Skeletal muscle satellite cell (primary cell): ENCODE results near the gene ATOH1.

ENCODE experiments used
- H3K27me3 ChIP-seq: 2 replicates; pipeline ENCODE4 v1.7.0; 2013; ENCODE audit warnings: low read length; ENCODE audit not compliant: control insufficient read depth, insufficient read depth
- H3K36me3 ChIP-seq: 2 replicates; pipeline ENCODE4 v1.7.0; 2013; ENCODE audit warnings: mild to moderate bottlenecking, control low read depth, low read length; ENCODE audit not compliant: insufficient read depth
- H3K4me1 ChIP-seq: 2 replicates; pipeline ENCODE4 v1.7.0; 2013; ENCODE audit warnings: low read length; ENCODE audit not compliant: control insufficient read depth, insufficient read depth
- H3K4me2 ChIP-seq: 2 replicates; pipeline ENCODE4 v1.7.0; 2013; ENCODE audit warnings: mild to moderate bottlenecking, low read length
- H3K4me3 ChIP-seq: 2 replicates; pipeline ENCODE4 v1.7.0; 2013; ENCODE audit warnings: low read length
- H3K9ac ChIP-seq: 2 replicates; pipeline ENCODE4 v1.7.0; 2013; ENCODE audit warnings: mild to moderate bottlenecking, low read depth, low read length, moderate library complexity
- H3K9me3 ChIP-seq: replicated peaks from 2 replicates; pipeline ENCODE4 v1.7.0; 2013; ENCODE audit warnings: mild to moderate bottlenecking, control low read depth, low read length

Gene ATOH1

DNA sequence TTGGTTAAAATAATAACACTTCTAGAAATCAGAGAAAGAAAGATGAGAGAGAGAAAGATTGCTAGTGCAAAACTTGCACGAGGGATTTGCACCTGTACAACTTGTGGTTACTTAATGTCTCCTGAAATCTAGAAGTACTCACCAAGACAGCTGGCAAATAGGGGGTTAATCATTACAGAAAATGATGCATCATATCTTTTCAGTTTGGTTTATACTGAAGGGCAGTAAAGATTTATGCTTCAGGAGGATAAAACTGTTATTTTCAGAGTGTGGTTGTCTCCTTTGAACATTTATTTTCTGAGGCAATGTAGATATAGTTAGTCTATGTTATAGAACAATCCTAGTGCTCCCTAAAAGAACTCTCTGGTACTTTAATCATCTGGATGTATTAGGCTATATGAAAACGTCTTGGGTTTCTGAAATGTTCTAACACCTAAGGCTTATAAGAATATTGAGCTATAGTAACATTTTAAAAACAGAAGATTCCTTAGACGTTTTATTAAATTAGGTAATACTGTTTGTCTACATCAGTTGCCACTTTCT lies 13.3 kb downstream of the ATOH1 start:
- Histone ChIP-seq H3K4me3 (no peak overlapping the region), H3K9me3 (no peaks in the 10 kb centered on the region), H3K9ac (no peak overlapping the region), H3K4me2 (no peak overlapping the region), H3K36me3 (no peaks in the 10 kb centered on the region), H3K27me3 (no peaks in the 10 kb centered on the region), H3K4me1 (no peaks in the 10 kb centered on the region)

GRCh38 chr4:93842601-93843252 lies 14.2 kb downstream of the ATOH1 start:
- Histone ChIP-seq H3K4me2 (no peak overlapping the region), H3K9ac (no peak overlapping the region), H3K4me1 (no peaks in the 10 kb centered on the region), H3K27me3 (no peaks in the 10 kb centered on the region), H3K36me3 (no peaks in the 10 kb centered on the region), H3K9me3 (no peaks in the 10 kb centered on the region), H3K4me3 (no peak overlapping the region)

GRCh38 chr4:93843772-93844171 lies 15.2 kb downstream of the ATOH1 start:
- H3K9ac ChIP-seq: no peak overlapping the region
- H3K9me3 ChIP-seq: no peaks in the 10 kb centered on the region
- no peaks in the 10 kb centered on the region for H3K27me3 ChIP-seq
- no peaks in the 10 kb centered on the region for H3K36me3 ChIP-seq
- H3K4me1 ChIP-seq: no peaks in the 10 kb centered on the region
- H3K4me2 ChIP-seq: no peak overlapping the region
- no peak overlapping the region for H3K4me3 ChIP-seq

GRCh38 chr4:93852680-93853079 lies 24.1 kb downstream of the ATOH1 start:
- no peak overlapping the region for H3K9ac ChIP-seq
- no peaks in the 10 kb centered on the region for H3K27me3 ChIP-seq
- H3K4me2 ChIP-seq: no peak overlapping the region
- H3K9me3 ChIP-seq: no peaks in the 10 kb centered on the region
- H3K4me1 ChIP-seq: no peaks in the 10 kb centered on the region
- no peak overlapping the region for H3K4me3 ChIP-seq
- H3K36me3 ChIP-seq: no peaks in the 10 kb centered on the region

GRCh38 chr4:93855926-93856325 lies 27.4 kb downstream of the ATOH1 start:
- H3K9ac ChIP-seq: no peak overlapping the region
- no peaks in the 10 kb centered on the region for H3K27me3 ChIP-seq
- no peak overlapping the region for H3K4me3 ChIP-seq
- H3K36me3 ChIP-seq: no peaks in the 10 kb centered on the region
- H3K4me2 ChIP-seq: no peak overlapping the region
- no peaks in the 10 kb centered on the region for H3K4me1 ChIP-seq
- no peaks in the 10 kb centered on the region for H3K9me3 ChIP-seq

DNA sequence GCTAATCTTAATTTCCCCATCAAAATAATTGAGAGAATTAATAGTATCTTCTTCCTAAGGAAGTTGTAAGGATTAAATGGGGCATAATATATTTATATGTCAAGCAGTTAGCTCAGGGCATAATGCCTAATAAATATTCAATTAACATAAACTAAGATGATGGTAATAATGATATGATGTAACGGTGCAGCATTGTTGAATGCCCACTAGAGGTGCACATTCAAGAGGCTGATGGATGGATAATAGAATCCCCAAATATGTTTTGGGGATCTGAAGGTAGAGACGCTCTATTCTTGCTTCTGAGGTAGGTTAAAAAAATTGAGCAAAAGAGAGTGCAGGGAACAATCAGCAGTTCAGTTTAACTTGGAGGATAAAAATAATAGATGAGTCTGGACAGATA lies 37.1 kb downstream of the ATOH1 start:
- no peaks in the 10 kb centered on the region for H3K4me1 ChIP-seq
- no peaks in the 10 kb centered on the region for H3K27me3 ChIP-seq

DNA sequence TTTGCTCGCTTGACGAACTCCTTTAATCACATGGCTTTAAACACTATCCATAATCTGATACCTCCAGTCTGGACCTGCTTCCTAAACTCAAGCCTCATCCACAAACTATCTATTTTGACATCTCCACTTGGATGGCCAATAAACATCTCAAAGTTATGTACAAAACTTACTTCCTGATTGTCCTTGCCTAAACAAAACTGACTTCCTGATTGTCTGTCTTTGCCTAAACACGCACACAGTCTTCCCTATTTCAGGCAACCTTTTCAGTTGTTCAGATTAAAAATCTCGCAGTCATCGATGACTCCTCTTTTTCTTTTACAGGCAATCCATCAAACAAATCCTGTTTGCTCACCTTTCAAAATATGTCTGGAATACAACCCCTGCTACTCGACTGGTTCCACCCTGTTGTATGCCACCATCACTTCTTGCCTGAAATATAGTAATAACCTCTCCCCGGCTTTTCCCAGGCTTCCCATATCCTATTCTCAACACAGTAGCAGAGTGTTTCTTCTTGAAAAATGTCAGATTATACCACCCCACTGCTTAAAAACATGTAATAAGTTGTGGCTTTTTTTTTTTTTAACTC lies 39.0 kb downstream of the ATOH1 start:
- no peaks in the 10 kb centered on the region for H3K27me3 ChIP-seq
- H3K9ac ChIP-seq: no peak overlapping the region
- H3K9me3 ChIP-seq: no peaks in the 10 kb centered on the region
- H3K4me1 ChIP-seq: no peaks in the 10 kb centered on the region
- H3K4me2 ChIP-seq: no peak overlapping the region
- H3K36me3 ChIP-seq: no peaks in the 10 kb centered on the region
- H3K4me3 ChIP-seq: no peak overlapping the region

More for the DNA sequence above, 37.1 kb downstream of the ATOH1 start:
- no peaks in the 10 kb centered on the region for H3K9me3 ChIP-seq
- H3K4me2 ChIP-seq: no peak overlapping the region
- no peaks in the 10 kb centered on the region for H3K36me3 ChIP-seq
- H3K4me3 ChIP-seq: no peak overlapping the region
- no peak overlapping the region for H3K9ac ChIP-seq

- Histone ChIP-seq H3K4me1 (no peaks in the 10 kb centered on the region), H3K4me3 (no peak overlapping the region)
Observed at GRCh38 chr4:93870876-93871458, 42.4 kb downstream of the ATOH1 start.

GRCh38 chr4:93876754-93877153 lies 48.2 kb downstream of the ATOH1 start:
- Histone ChIP-seq H3K36me3 (no peaks in the 10 kb centered on the region), H3K27me3 (no peaks in the 10 kb centered on the region), H3K9me3 (no peaks in the 10 kb centered on the region), H3K4me2 (no peak overlapping the region), H3K9ac (no peak overlapping the region), H3K4me1 (no peaks in the 10 kb centered on the region), H3K4me3 (no peak overlapping the region)

More at GRCh38 chr4:93870876-93871458, 42.4 kb downstream of the ATOH1 start:
- no peak overlapping the region for H3K9ac ChIP-seq
- no peaks in the 10 kb centered on the region for H3K9me3 ChIP-seq
- H3K36me3 ChIP-seq: no peaks in the 10 kb centered on the region
- no peaks in the 10 kb centered on the region for H3K27me3 ChIP-seq
- H3K4me2 ChIP-seq: no peak overlapping the region

DNA sequence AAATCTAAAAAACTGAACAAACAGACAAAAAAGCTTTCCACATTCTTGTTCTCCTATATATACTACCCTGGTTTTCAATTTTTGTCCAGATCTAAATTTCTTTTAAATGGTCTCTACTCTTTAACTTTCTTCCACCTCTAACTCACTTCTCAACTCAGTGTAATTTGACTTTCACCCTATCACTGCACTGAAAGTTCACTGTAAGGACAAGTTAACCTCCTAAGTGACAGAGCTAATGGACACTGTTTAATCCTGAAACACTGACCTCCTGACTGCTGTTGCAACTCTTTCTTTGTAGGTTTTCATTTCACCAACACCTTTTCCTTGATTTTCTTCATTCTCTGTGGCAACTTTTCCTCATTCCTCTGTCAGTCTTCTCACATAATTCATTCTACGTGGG lies 50.0 kb downstream of the ATOH1 start:
- no peak overlapping the region for H3K4me2 ChIP-seq
- H3K9ac ChIP-seq: no peak overlapping the region
- H3K9me3 ChIP-seq: no peaks in the 10 kb centered on the region
- no peaks in the 10 kb centered on the region for H3K27me3 ChIP-seq
- H3K36me3 ChIP-seq: no peaks in the 10 kb centered on the region
- H3K4me1 ChIP-seq: no peaks in the 10 kb centered on the region
- H3K4me3 ChIP-seq: no peak overlapping the region

DNA sequence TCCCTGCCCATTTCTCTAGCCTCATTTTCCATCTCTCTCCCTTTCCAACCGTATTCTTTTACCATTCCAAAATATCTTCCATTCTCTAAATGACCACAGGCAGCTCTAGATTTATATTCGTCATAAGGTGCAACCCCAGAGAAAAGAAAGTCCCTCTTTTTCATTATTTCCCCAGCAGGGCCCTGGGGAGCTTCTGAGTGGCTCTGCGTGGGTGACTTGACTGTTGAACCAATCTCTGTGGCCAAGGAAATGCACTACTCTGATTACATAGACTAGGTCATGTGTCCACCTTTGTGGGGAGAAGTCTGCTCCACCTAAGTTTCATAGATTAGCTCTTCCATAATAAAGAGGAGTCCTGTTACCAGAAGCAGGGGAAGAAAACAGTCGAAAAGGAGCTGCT lies 51.4 kb downstream of the ATOH1 start:
- no peak overlapping the region for H3K4me2 ChIP-seq
- no peaks in the 10 kb centered on the region for H3K4me1 ChIP-seq
- no peaks in the 10 kb centered on the region for H3K36me3 ChIP-seq
- no peak overlapping the region for H3K4me3 ChIP-seq
- H3K27me3 ChIP-seq: no peaks in the 10 kb centered on the region
- no peaks in the 10 kb centered on the region for H3K9me3 ChIP-seq
- no peak overlapping the region for H3K9ac ChIP-seq
